CD4-positive, alpha-beta memory T cell (primary cell): ENCODE results near the gene PRKAG2. TPM values are rescaled to one million over a fixed set of nuclear protein-coding genes. Genes with fewer than 3 reads are reported as not detected.

ENCODE experiments used
- CTCF ChIA-PET: fragments of 350-600 bp; sonication (Branson Sonifier 250); formaldehyde crosslinking; loops from one replicate; lab custom pipeline; 2021; ENCODE audit warnings: inconsistent platforms; ENCODE audit not compliant: partially characterized antibody; lab: Charles Lee
- POLR2A ChIA-PET: fragments of 350-600 bp; sonication (Branson Sonifier 250); formaldehyde crosslinking; loops from one replicate; lab custom pipeline; 2021; ENCODE audit not compliant: partially characterized antibody; lab: Charles Lee
- DNase-seq, 5 donors: peaks; one replicate each; pipeline versions ENCODE4 v3.0.0 to v3.0.0-alpha.2; 2020 to 2022; ENCODE audit warnings: mixed read lengths in 1 of 5
- H3K27ac ChIP-seq: one replicate; pipeline ENCODE4 v1.7.0; 2013; ENCODE audit warnings: low read depth, low read length
- H3K27me3 ChIP-seq: 2 replicates; pipeline ENCODE4 v1.7.0; 2013; ENCODE audit warnings: mild to moderate bottlenecking, low read length, moderate library complexity; ENCODE audit not compliant: insufficient read depth
- H3K36me3 ChIP-seq: 2 replicates; pipeline ENCODE4 v1.7.0; 2013; ENCODE audit warnings: mild to moderate bottlenecking, low read length, moderate library complexity; ENCODE audit not compliant: insufficient read depth
- H3K4me1 ChIP-seq: 2 replicates; pipeline ENCODE4 v1.7.0; 2013; ENCODE audit warnings: mild to moderate bottlenecking, low read length, moderate library complexity; ENCODE audit not compliant: insufficient read depth
- H3K4me3 ChIP-seq, 2 donors: one replicate each; pipeline ENCODE4 v1.7.0; 2013; ENCODE audit warnings: low read length in 2 of 2, mild to moderate bottlenecking in 1 of 2
- H3K9me3 ChIP-seq, 2 donors: one replicate each; pipeline ENCODE4 v1.7.0; 2013; ENCODE audit warnings: low read length in 2 of 2, control low read depth in 1 of 2; ENCODE audit not compliant: control insufficient read depth in 1 of 2
- H3K27ac Mint-ChIP-seq, 7 donors: one replicate each; pipeline ENCODE4 v1.8.0; 2020 to 2021; ENCODE audit warnings: mixed read lengths in 7 of 7, mild to moderate bottlenecking in 6 of 7, inconsistent platforms in 3 of 7, moderate library complexity in 3 of 7
- H3K27me3 Mint-ChIP-seq, 2 donors: one replicate each; pipeline ENCODE4 v1.8.0; 2020 to 2021; ENCODE audit warnings: mixed read lengths in 2 of 2
- H3K36me3 Mint-ChIP-seq, 2 donors: one replicate each; pipeline ENCODE4 v1.8.0; 2020 to 2021; ENCODE audit warnings: mixed read lengths in 2 of 2, inconsistent platforms in 1 of 2, mild to moderate bottlenecking in 1 of 2
- H3K4me1 Mint-ChIP-seq, 4 donors: one replicate each; pipeline ENCODE4 v1.8.0; 2020 to 2021; ENCODE audit warnings: mixed read lengths in 4 of 4, mild to moderate bottlenecking in 1 of 4
- H3K4me3 Mint-ChIP-seq, 8 donors: one replicate each; pipeline ENCODE4 v1.8.0; 2020 to 2021; ENCODE audit warnings: mixed read lengths in 8 of 8, mild to moderate bottlenecking in 7 of 8, moderate library complexity in 6 of 8, inconsistent platforms in 3 of 8
- H3K9me3 Mint-ChIP-seq, 8 donors: one replicate each; pipeline ENCODE4 v1.8.0; 2020 to 2021; ENCODE audit warnings: mixed read lengths in 8 of 8, mild to moderate bottlenecking in 5 of 8, inconsistent platforms in 3 of 8, moderate library complexity in 1 of 8
- intact Hi-C: fragments of 100-400 bp; cut with micrococcal nuclease; formaldehyde crosslinking; loops from one replicate; pipeline ENCODE4 v1.15.1; 2023
- polyA plus RNA-seq, 2 donors: library from polyadenylated mRNA; unstranded; fragments of 300-500 nt; fragmentation: Illumina TruSeq; gene quantifications; one replicate each; pipeline ENCODE4 v1.2.3, GENCODE V29; 2021
- total RNA-seq, 2 experiments: library from RNA; stranded (reverse); gene quantifications; one replicate each; pipeline ENCODE4 v1.2.3, GENCODE V29; 2021

PRKAG2 gene
- total and polyA plus RNA-seq, 4 experiments from 2014 or later = 27.4 to 61.0 (median 47.4) TPM

GRCh38 chr7:151550656-151551286, 326.1 kb downstream of the PRKAG2 start:
- H3K27me3 ChIP-seq = no peaks in the 10 kb centered on the region
- no peak overlapping the region for H3K27ac ChIP-seq
- H3K36me3 Mint-ChIP-seq = no peaks in the 10 kb centered on the region
- peaks cover 5 to 18% (median 9%) of the 10 kb centered on the region in 4 donors for H3K4me1 Mint-ChIP-seq
- H3K9me3 ChIP-seq = no peaks in the 10 kb centered on the region
- no peaks in the 10 kb centered on the region for H3K4me1 ChIP-seq
- H3K27me3 Mint-ChIP-seq = peaks cover 3 to 13% of the 10 kb centered on the region in 2 donors
- H3K9me3 Mint-ChIP-seq = no peaks in the 10 kb centered on the region
- peak in 1 of 5 donors; percentile 11 for DNase-seq
- intact Hi-C loops = no loop called here
- peak overlapping the region in 1 of 8 donors; percentile 31 for H3K4me3 Mint-ChIP-seq
- H3K36me3 ChIP-seq = no peaks in the 10 kb centered on the region
- H3K4me3 ChIP-seq = no peak overlapping the region
- ChIA-PET POLR2A (interaction anchor here (0.8 kb wide), 1 partner anchor 12 kb away, joined by 3 read pairs; no protein-coding TSS in a partner anchor), CTCF (interaction anchor here (1.6 kb wide), 1 partner anchor 50 kb away, joined by 3 read pairs; no protein-coding TSS in a partner anchor)
- H3K27ac Mint-ChIP-seq = peak overlapping the region in 1 of 7 donors; percentile 35

- CTCF ChIA-PET = no interaction called here
- no peaks in the 10 kb centered on the region for H3K27me3 ChIP-seq
- no peak overlapping the region for H3K4me3 ChIP-seq
- H3K9me3 ChIP-seq = no peaks in the 10 kb centered on the region
- H3K9me3 Mint-ChIP-seq = peaks cover 0 to 2% (median 0%) of the 10 kb centered on the region in 8 donors
- no peak for DNase-seq
- H3K36me3 Mint-ChIP-seq = no peaks in the 10 kb centered on the region
- peaks cover 5 to 17% of the 10 kb centered on the region in 2 donors for H3K27me3 Mint-ChIP-seq
- no peak overlapping the region for H3K4me3 Mint-ChIP-seq
- no peak overlapping the region for H3K27ac Mint-ChIP-seq
- H3K4me1 Mint-ChIP-seq = peaks cover 5 to 18% (median 9%) of the 10 kb centered on the region in 4 donors
- no peaks in the 10 kb centered on the region for H3K36me3 ChIP-seq
- intact Hi-C loops = no loop called here
- POLR2A ChIA-PET = no interaction called here
- no peak overlapping the region for H3K27ac ChIP-seq
- no peaks in the 10 kb centered on the region for H3K4me1 ChIP-seq
Measured at GRCh38 chr7:151549644-151550043, 327.3 kb downstream of the PRKAG2 start.

GRCh38 chr7:151549083-151549482, 327.8 kb downstream of the PRKAG2 start:
- Mint-ChIP-seq H3K36me3 (no peaks in the 10 kb centered on the region), H3K4me3 (no peak overlapping the region), H3K27me3 (peaks cover 5 to 17% of the 10 kb centered on the region in 2 donors), H3K9me3 (peaks cover 0 to 2% (median 0%) of the 10 kb centered on the region in 8 donors), H3K27ac (no peak overlapping the region), H3K4me1 (peaks cover 5 to 18% (median 9%) of the 10 kb centered on the region in 4 donors)
- no peaks in the 10 kb centered on the region for H3K4me1 ChIP-seq
- POLR2A ChIA-PET = no interaction called here
- H3K27me3 ChIP-seq = no peaks in the 10 kb centered on the region
- DNase-seq = no peak
- no peak overlapping the region for H3K27ac ChIP-seq
- H3K9me3 ChIP-seq = no peaks in the 10 kb centered on the region
- no peak overlapping the region for H3K4me3 ChIP-seq
- H3K36me3 ChIP-seq = no peaks in the 10 kb centered on the region
- intact Hi-C loops = no loop called here
- CTCF ChIA-PET = no interaction called here

- intact Hi-C loops = no loop called here
- no peak overlapping the region for H3K4me3 Mint-ChIP-seq
- no peaks in the 10 kb centered on the region for H3K27me3 ChIP-seq
- H3K4me3 ChIP-seq = no peak overlapping the region
- H3K27ac ChIP-seq = no peak overlapping the region
- POLR2A ChIA-PET = no interaction called here
- no peaks in the 10 kb centered on the region for H3K36me3 ChIP-seq
- no peak overlapping the region for H3K27ac Mint-ChIP-seq
- no peaks in the 10 kb centered on the region for H3K9me3 ChIP-seq
- DNase-seq = no peak
- H3K4me1 ChIP-seq = no peaks in the 10 kb centered on the region
- CTCF ChIA-PET = no interaction called here
- H3K36me3 Mint-ChIP-seq = no peaks in the 10 kb centered on the region
- peaks cover 0 to 2% (median 0%) of the 10 kb centered on the region in 8 donors for H3K9me3 Mint-ChIP-seq
- H3K27me3 Mint-ChIP-seq = peaks cover 7 to 28% of the 10 kb centered on the region in 2 donors
- peaks cover 0 to 5% (median 2%) of the 10 kb centered on the region in 4 donors for H3K4me1 Mint-ChIP-seq
Measured at GRCh38 chr7:151544183-151544582, 332.7 kb downstream of the PRKAG2 start.

GRCh38 chr7:151542606-151543130, 334.2 kb downstream of the PRKAG2 start:
- CTCF ChIA-PET = no interaction called here
- H3K9me3 Mint-ChIP-seq = peaks cover 0 to 2% (median 0%) of the 10 kb centered on the region in 8 donors
- no peak for DNase-seq
- intact Hi-C loops = no loop called here
- H3K27ac Mint-ChIP-seq = no peak overlapping the region
- H3K27me3 Mint-ChIP-seq = peaks cover 6 to 30% of the 10 kb centered on the region in 2 donors
- no peak overlapping the region for H3K4me3 Mint-ChIP-seq
- Histone ChIP-seq H3K27me3 (no peaks in the 10 kb centered on the region), H3K9me3 (no peaks in the 10 kb centered on the region), H3K4me1 (no peaks in the 10 kb centered on the region), H3K36me3 (no peaks in the 10 kb centered on the region), H3K27ac (no peak overlapping the region), H3K4me3 (no peak overlapping the region)
- no peaks in the 10 kb centered on the region for H3K36me3 Mint-ChIP-seq
- H3K4me1 Mint-ChIP-seq = peaks cover 4 to 9% (median 8%) of the 10 kb centered on the region in 4 donors
- POLR2A ChIA-PET = no interaction called here

- H3K36me3 Mint-ChIP-seq = no peaks in the 10 kb centered on the region
- no peaks in the 10 kb centered on the region for H3K9me3 ChIP-seq
- H3K4me3 ChIP-seq = no peak overlapping the region
- no peaks in the 10 kb centered on the region for H3K27me3 ChIP-seq
- intact Hi-C loops = no loop called here
- H3K27ac Mint-ChIP-seq = no peak overlapping the region
- H3K4me3 Mint-ChIP-seq = no peak overlapping the region
- peaks cover 0 to 4% (median 0%) of the 10 kb centered on the region in 8 donors for H3K9me3 Mint-ChIP-seq
- H3K4me1 ChIP-seq = no peaks in the 10 kb centered on the region
- H3K27ac ChIP-seq = no peak overlapping the region
- peaks cover 4 to 15% (median 9%) of the 10 kb centered on the region in 4 donors for H3K4me1 Mint-ChIP-seq
- CTCF ChIA-PET = no interaction called here
- H3K36me3 ChIP-seq = no peaks in the 10 kb centered on the region
- POLR2A ChIA-PET = interaction anchor here (1.2 kb wide), 1 partner anchor 10 kb away, joined by 3 read pairs; no protein-coding TSS in a partner anchor
- no peak for DNase-seq
- peaks cover 7 to 26% of the 10 kb centered on the region in 2 donors for H3K27me3 Mint-ChIP-seq
Measured at GRCh38 chr7:151541709-151542499, 335.0 kb downstream of the PRKAG2 start.

GRCh38 chr7:151540146-151540545, 336.8 kb downstream of the PRKAG2 start:
- Mint-ChIP-seq H3K27me3 (peaks cover 5 to 21% of the 10 kb centered on the region in 2 donors), H3K4me3 (no peak overlapping the region), H3K9me3 (peaks cover 0 to 11% (median 0%) of the 10 kb centered on the region in 8 donors), H3K4me1 (peaks cover 4 to 16% (median 9%) of the 10 kb centered on the region in 4 donors), H3K27ac (no peak overlapping the region), H3K36me3 (no peaks in the 10 kb centered on the region)
- Histone ChIP-seq H3K4me1 (no peaks in the 10 kb centered on the region), H3K27me3 (no peaks in the 10 kb centered on the region), H3K36me3 (no peaks in the 10 kb centered on the region), H3K9me3 (no peaks in the 10 kb centered on the region), H3K4me3 (no peak overlapping the region), H3K27ac (no peak overlapping the region)
- ChIA-PET CTCF (no interaction called here), POLR2A (no interaction called here)
- intact Hi-C loops = no loop called here
- DNase-seq = no peak
